CD14-positive monocyte (primary cell): ENCODE results near the gene FOCAD. TPM values are rescaled to one million over a fixed set of nuclear protein-coding genes. Genes with fewer than 3 reads are reported as not detected.

ENCODE experiments used
- DNase-seq, 3 donors: peaks; one replicate each; pipeline ENCODE4 v3.0.0-alpha.2; 2011 to 2022
- H2AFZ ChIP-seq: 2 replicates; pipeline ENCODE4 v1.6.0; 2012; ENCODE audit warnings: mild to moderate bottlenecking, low read depth, low read length, inconsistent platforms; ENCODE audit not compliant: insufficient read depth, poor library complexity, severe bottlenecking
- H3K27ac ChIP-seq, 2 donors: 1 replicate in 1 of 2; 2 replicates in 1 of 2; pipeline ENCODE4 v1.5.1; 2012 to 2013; ENCODE audit warnings: low read length in 2 of 2, control low read depth in 1 of 2, inconsistent platforms in 1 of 2, low read depth in 1 of 2, mild to moderate bottlenecking in 1 of 2
- H3K27me3 ChIP-seq, 2 donors: one replicate each; pipeline versions ENCODE4 v1.6.0 to v1.6.1; 2011 to 2013; ENCODE audit warnings: low read length in 2 of 2; ENCODE audit not compliant: control insufficient read depth in 2 of 2, insufficient read depth in 2 of 2
- H3K36me3 ChIP-seq, 2 donors: replicated peaks in 1 of 2; 1 replicate in 1 of 2; 2 replicates in 1 of 2; pipeline versions ENCODE4 v1.5.1 to v1.6.1; 2012 to 2013; ENCODE audit warnings: low read length in 2 of 2, control low read depth in 1 of 2, inconsistent platforms in 1 of 2, mild to moderate bottlenecking in 1 of 2; ENCODE audit not compliant: insufficient read depth in 2 of 2, control insufficient read depth in 1 of 2
- H3K4me1 ChIP-seq, 2 donors: 1 replicate in 1 of 2; 2 replicates in 1 of 2; pipeline versions ENCODE4 v1.5.1 to v1.6.1; 2012 to 2013; ENCODE audit warnings: low read length in 2 of 2, control low read depth in 1 of 2, inconsistent platforms in 1 of 2, mild to moderate bottlenecking in 1 of 2, moderate library complexity in 1 of 2; ENCODE audit not compliant: insufficient read depth in 2 of 2, control insufficient read depth in 1 of 2
- H3K4me2 ChIP-seq: replicated peaks from 2 replicates; pipeline ENCODE3; 2012; ENCODE audit warnings: low read length, moderate library complexity, mild to moderate bottlenecking; ENCODE audit not compliant: poor library complexity, severe bottlenecking; ENCODE audit errors: extremely low read depth
- H3K4me3 ChIP-seq, 3 experiments: fragments of 200-600 bp in 1 of 3; sonication (generic) in 1 of 3; replicated peaks in 1 of 3; 1 replicate in 2 of 3; 2 replicates in 1 of 3; pipeline ENCODE4 v1.5.1; 2011 to 2013; ENCODE audit warnings: low read length in 3 of 3, mild to moderate bottlenecking in 3 of 3, control low read depth in 2 of 3, low read depth in 2 of 3, inconsistent platforms in 1 of 3, moderate library complexity in 1 of 3
- H3K79me2 ChIP-seq: 2 replicates; pipeline ENCODE4 v1.6.0; 2012; ENCODE audit warnings: mild to moderate bottlenecking, control low read depth, inconsistent platforms, low read length, moderate library complexity; ENCODE audit not compliant: insufficient read depth
- H3K9ac ChIP-seq: 2 replicates; pipeline ENCODE4 v1.6.0; 2017; ENCODE audit warnings: low read length, mild to moderate bottlenecking; ENCODE audit not compliant: insufficient read depth, poor library complexity, severe bottlenecking
- H3K9me3 ChIP-seq, 2 donors: replicated peaks in 1 of 2; 1 replicate in 1 of 2; 2 replicates in 1 of 2; pipeline versions ENCODE4 v1.5.1 to v1.6.1; 2012 to 2013; ENCODE audit warnings: low read length in 2 of 2, control low read depth in 1 of 2; ENCODE audit not compliant: control insufficient read depth in 1 of 2, insufficient read depth in 1 of 2
- H4K20me1 ChIP-seq: 2 replicates; pipeline ENCODE4 v1.6.0; 2012; ENCODE audit warnings: mild to moderate bottlenecking, low read length, control low read depth, moderate library complexity; ENCODE audit not compliant: insufficient read depth
- H3K27ac Mint-ChIP-seq, 7 donors: one replicate each; pipeline ENCODE4 v1.8.0; 2020; ENCODE audit warnings: mild to moderate bottlenecking in 7 of 7, mixed read lengths in 7 of 7, moderate library complexity in 6 of 7, inconsistent platforms in 2 of 7
- H3K27me3 Mint-ChIP-seq, 3 donors: one replicate each; pipeline ENCODE4 v1.8.0; 2021 to 2022; ENCODE audit warnings: low read depth in 3 of 3, mild to moderate bottlenecking in 3 of 3, mixed read lengths in 3 of 3, moderate library complexity in 3 of 3, inconsistent platforms in 1 of 3
- H3K36me3 Mint-ChIP-seq, 2 donors: one replicate each; pipeline ENCODE4 v1.8.0; 2020; ENCODE audit warnings: mixed read lengths in 2 of 2, inconsistent platforms in 1 of 2, mild to moderate bottlenecking in 1 of 2
- H3K4me1 Mint-ChIP-seq: one replicate; pipeline ENCODE4 v1.8.0; 2020; ENCODE audit warnings: mild to moderate bottlenecking, mixed read lengths
- H3K4me3 Mint-ChIP-seq, 2 donors: one replicate each; pipeline ENCODE4 v1.8.0; 2020; ENCODE audit warnings: mild to moderate bottlenecking in 2 of 2, mixed read lengths in 2 of 2, moderate library complexity in 1 of 2
- H3K9me3 Mint-ChIP-seq, 7 donors: one replicate each; pipeline ENCODE4 v1.8.0; 2020 to 2022; ENCODE audit warnings: mixed read lengths in 7 of 7, mild to moderate bottlenecking in 6 of 7, moderate library complexity in 6 of 7, inconsistent platforms in 2 of 7
- WGBS: methylation state at CpG from one replicate; pipeline ENCODE4 v1.1.5; 2013; ENCODE audit warnings: missing lambda C conversion rate; ENCODE audit not compliant: insufficient coverage; 5-methylcytosine and 5-hydroxymethylcytosine counted together
- intact Hi-C, 2 donors: fragments of 100-400 bp; cut with micrococcal nuclease; formaldehyde crosslinking; loops; one replicate each; pipeline versions ENCODE4 v1.15.0 to v1.15.1; 2023
- polyA plus RNA-seq, 3 donors: library from polyadenylated mRNA; depleted of rRNA in 1 of 3; unstranded in 2 of 3; stranded (reverse) in 1 of 3; fragments of 300-500 nt in 2 of 3; fragments of >200 nt in 1 of 3; fragmentation: Illumina TruSeq in 2 of 3; gene quantifications; 1 replicate in 2 of 3; 2 replicates in 1 of 3; pipeline ENCODE4 v1.2.3, GENCODE V29; 2012 to 2021
- TF ChIP-seq, protein P1 (sequence below): fragments of 200-600 bp; IDR thresholded peaks from one replicate; pipeline ENCODE4 v1.8.0; 2022; ENCODE audit warnings: antibody characterized with exemption, mild to moderate bottlenecking

Gene FOCAD
- polyA plus RNA-seq, 3 donors, result 4.9 to 6.3 (median 5.1) TPM

DNA sequence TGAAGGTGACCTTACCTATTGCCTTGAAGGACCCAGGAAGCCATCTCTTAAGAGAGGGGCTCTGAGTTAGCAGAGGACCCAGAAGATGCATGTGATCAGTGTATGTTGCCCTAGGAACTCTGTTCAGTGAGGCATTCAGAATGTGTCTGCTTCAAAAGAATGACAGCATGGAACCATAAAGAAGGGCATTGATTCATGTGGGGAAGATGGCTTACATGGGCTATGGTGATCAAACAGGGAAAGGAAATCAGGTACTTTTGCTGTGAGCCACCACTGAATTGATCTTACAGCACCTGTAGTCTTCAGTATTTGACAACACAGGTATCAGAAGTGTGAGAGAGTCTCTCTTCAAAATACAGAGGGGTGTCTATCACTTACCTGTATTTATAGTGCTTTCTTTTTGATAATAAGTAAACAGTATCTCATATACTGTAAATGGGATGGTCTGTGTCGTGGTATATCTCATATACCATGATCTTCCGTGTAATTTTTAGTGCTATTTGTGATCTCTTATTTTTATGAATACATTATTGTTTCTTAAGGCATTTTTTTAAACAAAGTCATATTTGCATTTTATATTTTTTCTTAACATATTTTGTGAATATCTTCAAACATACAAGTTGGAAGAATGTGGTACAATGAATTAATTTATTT lies 57.0 kb downstream of the FOCAD start:
- Histone ChIP-seq H3K27ac (no peak overlapping the region), H3K9ac (no peak overlapping the region), H2AFZ (no peak overlapping the region), H3K4me2 (no peak overlapping the region), H4K20me1 (no peaks in the 10 kb centered on the region), H3K4me1 (no peaks in the 10 kb centered on the region), H3K27me3 (no peaks in the 10 kb centered on the region), H3K79me2 (no peaks in the 10 kb centered on the region), H3K36me3 (peaks cover 0 to 15% of the 10 kb centered on the region in 2 donors), H3K9me3 (no peaks in the 10 kb centered on the region), H3K4me3 (no peak overlapping the region)
- Mint-ChIP-seq H3K9me3 (no peaks in the 10 kb centered on the region), H3K4me3 (no peak overlapping the region), H3K27ac (no peak overlapping the region), H3K27me3 (no peaks in the 10 kb centered on the region), H3K36me3 (peaks cover 33 to 36% of the 10 kb centered on the region in 2 donors), H3K4me1 (no peaks in the 10 kb centered on the region)
- TF ChIP-seq, protein P1, sequence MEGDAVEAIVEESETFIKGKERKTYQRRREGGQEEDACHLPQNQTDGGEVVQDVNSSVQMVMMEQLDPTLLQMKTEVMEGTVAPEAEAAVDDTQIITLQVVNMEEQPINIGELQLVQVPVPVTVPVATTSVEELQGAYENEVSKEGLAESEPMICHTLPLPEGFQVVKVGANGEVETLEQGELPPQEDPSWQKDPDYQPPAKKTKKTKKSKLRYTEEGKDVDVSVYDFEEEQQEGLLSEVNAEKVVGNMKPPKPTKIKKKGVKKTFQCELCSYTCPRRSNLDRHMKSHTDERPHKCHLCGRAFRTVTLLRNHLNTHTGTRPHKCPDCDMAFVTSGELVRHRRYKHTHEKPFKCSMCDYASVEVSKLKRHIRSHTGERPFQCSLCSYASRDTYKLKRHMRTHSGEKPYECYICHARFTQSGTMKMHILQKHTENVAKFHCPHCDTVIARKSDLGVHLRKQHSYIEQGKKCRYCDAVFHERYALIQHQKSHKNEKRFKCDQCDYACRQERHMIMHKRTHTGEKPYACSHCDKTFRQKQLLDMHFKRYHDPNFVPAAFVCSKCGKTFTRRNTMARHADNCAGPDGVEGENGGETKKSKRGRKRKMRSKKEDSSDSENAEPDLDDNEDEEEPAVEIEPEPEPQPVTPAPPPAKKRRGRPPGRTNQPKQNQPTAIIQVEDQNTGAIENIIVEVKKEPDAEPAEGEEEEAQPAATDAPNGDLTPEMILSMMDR, result no peak
- WGBS, result no CpG with 5 or more reads among the region's 2 CpGs
- intact Hi-C loops, result no loop called here
- DNase-seq, result no peak

DNA sequence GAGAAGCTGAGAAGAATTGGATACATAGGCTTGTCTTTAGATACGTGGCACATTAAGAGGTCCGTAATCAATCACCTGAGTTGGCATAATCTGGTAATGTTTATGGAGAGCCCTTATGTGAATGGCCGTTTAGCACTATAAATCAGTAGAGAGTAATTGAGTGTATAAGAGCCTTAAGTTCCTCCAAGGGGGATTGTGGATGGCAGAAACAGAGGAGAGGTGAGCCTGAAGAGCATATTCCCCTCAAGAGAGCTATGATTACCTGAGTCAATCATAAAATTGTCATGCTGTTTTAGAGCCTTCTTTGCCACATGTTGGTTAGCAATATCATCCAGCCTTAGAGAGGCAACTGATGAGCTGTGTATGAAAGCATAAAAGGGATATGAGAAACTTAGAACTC lies 58.8 kb downstream of the FOCAD start:
- no peaks in the 10 kb centered on the region for H3K9me3 ChIP-seq
- no peak overlapping the region for H2AFZ ChIP-seq
- H3K27me3 ChIP-seq, result no peaks in the 10 kb centered on the region
- DNase-seq, result no peak
- no peak overlapping the region for H3K27ac Mint-ChIP-seq
- no peak overlapping the region for H3K4me3 ChIP-seq
- H3K4me3 Mint-ChIP-seq, result no peak overlapping the region
- WGBS, result 100% methylated on average over 1 of the region's 3 CpGs
- no peaks in the 10 kb centered on the region for H3K4me1 Mint-ChIP-seq
- peaks cover 30 to 35% of the 10 kb centered on the region in 2 donors for H3K36me3 Mint-ChIP-seq
- no peaks in the 10 kb centered on the region for H3K27me3 Mint-ChIP-seq
- no peak overlapping the region for H3K9ac ChIP-seq
- no peaks in the 10 kb centered on the region for H3K4me1 ChIP-seq
- no peak overlapping the region for H3K27ac ChIP-seq
- no peaks in the 10 kb centered on the region for H4K20me1 ChIP-seq
- H3K4me2 ChIP-seq, result no peak overlapping the region
- no peaks in the 10 kb centered on the region for H3K9me3 Mint-ChIP-seq
- TF ChIP-seq, protein P1, result no peak
- no peaks in the 10 kb centered on the region for H3K79me2 ChIP-seq
- intact Hi-C loops, result no loop called here
- peaks cover 0 to 8% of the 10 kb centered on the region in 2 donors for H3K36me3 ChIP-seq
